CD4-positive, alpha-beta T cell (primary cell): ENCODE measurements around the gene SMARCA2. TPM values are rescaled to one million over a fixed set of nuclear protein-coding genes. Genes with fewer than 3 reads are reported as not detected.

Experiments used
- ATAC-seq: fragments of 200-7000 bp; cut with Tn5 transposase; one replicate; pipeline ENCODE4 v1.10.0; 2022; ENCODE audit warnings: mild to moderate bottlenecking; ENCODE audit not compliant: poor library complexity
- CTCF ChIA-PET: fragments of 350-600 bp; sonication (Branson Sonifier 250); formaldehyde crosslinking; loops from one replicate; lab custom pipeline; 2021; ENCODE audit warnings: antibody characterized with exemption, inconsistent platforms; lab: Charles Lee
- POLR2A ChIA-PET: fragments of 350-600 bp; sonication (Branson Sonifier 250); formaldehyde crosslinking; loops from one replicate; lab custom pipeline; 2021; ENCODE audit warnings: antibody characterized with exemption, inconsistent platforms; lab: Charles Lee
- DNase-seq, 14 experiments: peaks; one replicate each; pipeline ENCODE4 v3.0.0-alpha.2; 2013 to 2020; ENCODE audit warnings: mixed read lengths in 2 of 14
- H3K27ac ChIP-seq, 2 donors: one replicate each; pipeline versions ENCODE4 v1.5.1 to v1.7.0; 2013; ENCODE audit warnings: low read length in 2 of 2, low read depth in 1 of 2, mild to moderate bottlenecking in 1 of 2
- H3K27me3 ChIP-seq, 2 experiments: 1 replicate in 1 of 2; 2 replicates in 1 of 2; pipeline versions ENCODE4 v1.6.1 to v1.7.0; 2013; ENCODE audit warnings: low read length in 2 of 2, control low read depth in 1 of 2, mild to moderate bottlenecking in 1 of 2, moderate library complexity in 1 of 2; ENCODE audit not compliant: insufficient read depth in 2 of 2, control insufficient read depth in 1 of 2
- H3K36me3 ChIP-seq: one replicate; pipeline ENCODE4 v1.6.1; 2013; ENCODE audit warnings: low read length, control low read depth; ENCODE audit not compliant: insufficient read depth
- H3K4me1 ChIP-seq: one replicate; pipeline ENCODE4 v1.6.1; 2013; ENCODE audit warnings: low read length, control low read depth; ENCODE audit not compliant: insufficient read depth
- H3K4me3 ChIP-seq: one replicate; pipeline ENCODE4 v1.5.1; 2013; ENCODE audit warnings: mild to moderate bottlenecking, low read length, moderate library complexity
- H3K9me3 ChIP-seq, 2 experiments: 1 replicate in 1 of 2; 2 replicates in 1 of 2; pipeline versions ENCODE4 v1.6.1 to v1.7.0; 2013; ENCODE audit warnings: low read length in 2 of 2, mild to moderate bottlenecking in 2 of 2, control low read depth in 1 of 2, moderate library complexity in 1 of 2; ENCODE audit not compliant: control insufficient read depth in 1 of 2, insufficient read depth in 1 of 2
- H3K27ac Mint-ChIP-seq: one replicate; pipeline ENCODE4 v1.8.0; 2020; ENCODE audit warnings: mixed read lengths
- H3K27me3 Mint-ChIP-seq: one replicate; pipeline ENCODE4 v1.8.0; 2021; ENCODE audit warnings: mixed read lengths
- H3K36me3 Mint-ChIP-seq: one replicate; pipeline ENCODE4 v1.8.0; 2021; ENCODE audit warnings: low read depth, mixed read lengths
- H3K4me1 Mint-ChIP-seq: one replicate; pipeline ENCODE4 v1.8.0; 2021; ENCODE audit warnings: low read depth, mixed read lengths
- H3K4me3 Mint-ChIP-seq: one replicate; pipeline ENCODE4 v1.8.0; 2020; ENCODE audit warnings: mild to moderate bottlenecking, mixed read lengths
- H3K9me3 Mint-ChIP-seq: one replicate; pipeline ENCODE4 v1.8.0; 2020; ENCODE audit warnings: mixed read lengths
- CTCF ChIP-seq: fragments of 200-600 bp; IDR thresholded peaks from one replicate; pipeline ENCODE4 v1.8.0; 2022; ENCODE audit warnings: antibody characterized with exemption, mild to moderate bottlenecking
- intact Hi-C, 2 experiments: fragments of 100-400 bp; cut with DNase I in 1 of 2; cut with micrococcal nuclease in 1 of 2; formaldehyde crosslinking; loops; one replicate each; pipeline versions ENCODE4 v1.15.1 to v1.9.0; 2023 to 2025; cut with DNase I, micrococcal nuclease
- total RNA-seq, 174 experiments: library from RNA in 2 of 174; stranded (reverse) in 2 of 174; gene quantifications; one replicate each; pipeline ENCODE4 v1.2.3 and lab custom pipeline; 2021 to 2026

Gene SMARCA2
- total RNA-seq, 2 experiments from 2014 or later, result 268 to 272 TPM

- H3K4me3 ChIP-seq, result peak overlapping the region; percentile 84
- Mint-ChIP-seq H3K27ac (peak overlapping the region; percentile 99), H3K9me3 (no peaks in the 10 kb centered on the region), H3K4me1 (peaks cover 59% of the 10 kb centered on the region), H3K36me3 (peaks cover 43% of the 10 kb centered on the region), H3K4me3 (peak overlapping the region; percentile 100), H3K27me3 (peaks cover 9% of the 10 kb centered on the region)
- ATAC-seq, result peak; percentile 45
- DNase-seq, result peak; percentile 70 to 96 (median 80)
- H3K9me3 ChIP-seq, result no peaks in the 10 kb centered on the region
- H3K4me1 ChIP-seq, result peaks cover 20% of the 10 kb centered on the region
- H3K27ac ChIP-seq, result peak overlapping the region; percentile 85 to 91
- no peaks in the 10 kb centered on the region for H3K36me3 ChIP-seq
- intact Hi-C loops, result loop anchor here (5.0 to 10.0 kb wide), 3 partner anchors 50 to 1507 kb away; partner anchors contain the start of genes PUM3 (in 1 of the 2) and RFX3 (in 1 of the 2)
- TF ChIP-seq CTCF, result no peak
- no peaks in the 10 kb centered on the region for H3K27me3 ChIP-seq
- POLR2A ChIA-PET, result interaction anchor here (0.8 to 5.4 kb wide), 15 partner anchors 10 to 1509 kb away, joined by 3 to 113 read pairs (median 4); partner anchors contain the start of genes PUM3 and RFX3
- CTCF ChIA-PET, result interaction anchor here (1.2 kb wide), 1 partner anchor 26 kb away, joined by 3 read pairs; no protein-coding TSS in a partner anchor
These were observed 2.4 kb downstream of the SMARCA2 start for GRCh38 chr9:2017331-2018161.

- DNase-seq, result peak in 2 of 14 experiments; percentile 38 to 52
- peak overlapping the region; percentile 99 for H3K27ac Mint-ChIP-seq
- Histone ChIP-seq H3K4me1 (peaks cover 25% of the 10 kb centered on the region), H3K27me3 (no peaks in the 10 kb centered on the region), H3K4me3 (peak overlapping the region; percentile 84), H3K9me3 (no peaks in the 10 kb centered on the region), H3K27ac (peak overlapping the region; percentile 85 to 91), H3K36me3 (no peaks in the 10 kb centered on the region)
- H3K9me3 Mint-ChIP-seq, result no peaks in the 10 kb centered on the region
- CTCF ChIA-PET, result interaction anchor here (1.2 kb wide), 1 partner anchor 25 kb away, joined by 3 read pairs; no protein-coding TSS in a partner anchor
- H3K36me3 Mint-ChIP-seq, result peaks cover 43% of the 10 kb centered on the region
- intact Hi-C loops, result loop anchor here (5.0 to 10.0 kb wide), 3 partner anchors 49 to 1507 kb away; partner anchors contain the start of genes PUM3 (in 1 of the 2) and RFX3 (in 1 of the 2)
- H3K4me3 Mint-ChIP-seq, result peak overlapping the region; percentile 100
- H3K4me1 Mint-ChIP-seq, result peaks cover 62% of the 10 kb centered on the region
- no peak for TF ChIP-seq CTCF
- no peak for ATAC-seq
- peaks cover 9% of the 10 kb centered on the region for H3K27me3 Mint-ChIP-seq
- POLR2A ChIA-PET, result interaction anchor here (0.8 to 5.4 kb wide), 13 partner anchors 9 to 1508 kb away, joined by 3 to 113 read pairs (median 4); partner anchors contain the start of genes PUM3 and RFX3
These were observed 3.1 kb downstream of the SMARCA2 start for GRCh38 chr9:2018162-2018643.

- no peak for ATAC-seq
- peaks cover 32% of the 10 kb centered on the region for H3K4me1 ChIP-seq
These were observed 3.8 kb downstream of the SMARCA2 start for GRCh38 chr9:2018764-2019558.

More at GRCh38 chr9:2018764-2019558, 3.8 kb downstream of the SMARCA2 start:
- ChIA-PET POLR2A (interaction anchor here (0.9 to 5.4 kb wide), 3 partner anchors 8 to 36 kb away, joined by 3 to 113 read pairs (median 57); no protein-coding TSS in a partner anchor), CTCF (no interaction called here)
- no peaks in the 10 kb centered on the region for H3K27me3 ChIP-seq
- H3K9me3 Mint-ChIP-seq, result no peaks in the 10 kb centered on the region
- H3K4me3 Mint-ChIP-seq, result peak overlapping the region; percentile 100
- H3K27ac ChIP-seq, result peak overlapping the region; percentile 1 to 11
- TF ChIP-seq CTCF, result no peak
- H3K27me3 Mint-ChIP-seq, result peaks cover 9% of the 10 kb centered on the region
- H3K9me3 ChIP-seq, result no peaks in the 10 kb centered on the region
- H3K27ac Mint-ChIP-seq, result peak overlapping the region; percentile 99
- peaks cover 70% of the 10 kb centered on the region for H3K4me1 Mint-ChIP-seq
- intact Hi-C loops, result loop anchor here (5.0 to 10.0 kb wide), 3 partner anchors 48 to 1506 kb away; partner anchors contain the start of genes PUM3 (in 1 of the 2) and RFX3 (in 1 of the 2)
- H3K4me3 ChIP-seq, result peak overlapping the region; percentile 84
- peaks cover 43% of the 10 kb centered on the region for H3K36me3 Mint-ChIP-seq
- peak in 4 of 14 experiments; percentile 36 to 78 (median 72) for DNase-seq
- no peaks in the 10 kb centered on the region for H3K36me3 ChIP-seq
